ENCODE data around the gene SRP14. TPM values are rescaled to one million over a fixed set of nuclear protein-coding genes. Genes with fewer than 3 reads are reported as not detected.

Gene SRP14
- total and polyA plus RNA-seq, 9 of the 15 experiments (the other 6 are each of a cell fraction or from before 2014, with no cell fraction given), result 161 to 1,097 (median 402) TPM

GRCh38 chr15:40044717-40045571 lies 6.0 kb upstream of the SRP14 start (continued):
- TF ChIP-seq, protein P1, sequence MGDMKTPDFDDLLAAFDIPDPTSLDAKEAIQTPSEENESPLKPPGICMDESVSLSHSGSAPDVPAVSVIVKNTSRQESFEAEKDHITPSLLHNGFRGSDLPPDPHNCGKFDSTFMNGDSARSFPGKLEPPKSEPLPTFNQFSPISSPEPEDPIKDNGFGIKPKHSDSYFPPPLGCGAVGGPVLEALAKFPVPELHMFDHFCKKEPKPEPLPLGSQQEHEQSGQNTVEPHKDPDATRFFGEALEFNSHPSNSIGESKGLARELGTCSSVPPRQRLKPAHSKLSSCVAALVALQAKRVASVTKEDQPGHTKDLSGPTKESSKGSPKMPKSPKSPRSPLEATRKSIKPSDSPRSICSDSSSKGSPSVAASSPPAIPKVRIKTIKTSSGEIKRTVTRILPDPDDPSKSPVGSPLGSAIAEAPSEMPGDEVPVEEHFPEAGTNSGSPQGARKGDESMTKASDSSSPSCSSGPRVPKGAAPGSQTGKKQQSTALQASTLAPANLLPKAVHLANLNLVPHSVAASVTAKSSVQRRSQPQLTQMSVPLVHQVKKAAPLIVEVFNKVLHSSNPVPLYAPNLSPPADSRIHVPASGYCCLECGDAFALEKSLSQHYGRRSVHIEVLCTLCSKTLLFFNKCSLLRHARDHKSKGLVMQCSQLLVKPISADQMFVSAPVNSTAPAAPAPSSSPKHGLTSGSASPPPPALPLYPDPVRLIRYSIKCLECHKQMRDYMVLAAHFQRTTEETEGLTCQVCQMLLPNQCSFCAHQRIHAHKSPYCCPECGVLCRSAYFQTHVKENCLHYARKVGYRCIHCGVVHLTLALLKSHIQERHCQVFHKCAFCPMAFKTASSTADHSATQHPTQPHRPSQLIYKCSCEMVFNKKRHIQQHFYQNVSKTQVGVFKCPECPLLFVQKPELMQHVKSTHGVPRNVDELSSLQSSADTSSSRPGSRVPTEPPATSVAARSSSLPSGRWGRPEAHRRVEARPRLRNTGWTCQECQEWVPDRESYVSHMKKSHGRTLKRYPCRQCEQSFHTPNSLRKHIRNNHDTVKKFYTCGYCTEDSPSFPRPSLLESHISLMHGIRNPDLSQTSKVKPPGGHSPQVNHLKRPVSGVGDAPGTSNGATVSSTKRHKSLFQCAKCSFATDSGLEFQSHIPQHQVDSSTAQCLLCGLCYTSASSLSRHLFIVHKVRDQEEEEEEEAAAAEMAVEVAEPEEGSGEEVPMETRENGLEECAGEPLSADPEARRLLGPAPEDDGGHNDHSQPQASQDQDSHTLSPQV (IDR thresholded peaks at IDR 0.05), result peak; percentile 59
- TF ChIP-seq CTCF (IDR thresholded peaks at IDR 0.05 in 2 of 3, conservative IDR thresholded peaks at IDR 0.05 in 1 of 3; ENCODE audit: insufficient read depth in 2 of 3, low read depth in 1 of 3, low read length in 3 of 3), result peak; percentile 97 to 98 (median 97)
- no peak for TF ChIP-seq ZNF778 (CRISPR knock-in tag; IDR thresholded peaks at IDR 0.05)
- TF ChIP-seq CREBBP (IDR thresholded peaks at IDR 0.05; ENCODE audit: low read depth, low read length), result no peak
- peak; percentile 61; the same call in 1 of the 2 replicates for TF ChIP-seq CXXC5 (CRISPR knock-in tag; IDR thresholded peaks at IDR 0.05)
- TF ChIP-seq, protein P2, sequence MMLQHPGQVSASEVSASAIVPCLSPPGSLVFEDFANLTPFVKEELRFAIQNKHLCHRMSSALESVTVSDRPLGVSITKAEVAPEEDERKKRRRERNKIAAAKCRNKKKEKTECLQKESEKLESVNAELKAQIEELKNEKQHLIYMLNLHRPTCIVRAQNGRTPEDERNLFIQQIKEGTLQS (IDR thresholded peaks at IDR 0.05), result no peak
- TF ChIP-seq, protein P2 (CRISPR knock-in tag; conservative IDR thresholded peaks at IDR 0.05), result 0 out of 2 replicates have a peak, but pooled peaks have one; percentile 56
- TF ChIP-seq, protein P3, sequence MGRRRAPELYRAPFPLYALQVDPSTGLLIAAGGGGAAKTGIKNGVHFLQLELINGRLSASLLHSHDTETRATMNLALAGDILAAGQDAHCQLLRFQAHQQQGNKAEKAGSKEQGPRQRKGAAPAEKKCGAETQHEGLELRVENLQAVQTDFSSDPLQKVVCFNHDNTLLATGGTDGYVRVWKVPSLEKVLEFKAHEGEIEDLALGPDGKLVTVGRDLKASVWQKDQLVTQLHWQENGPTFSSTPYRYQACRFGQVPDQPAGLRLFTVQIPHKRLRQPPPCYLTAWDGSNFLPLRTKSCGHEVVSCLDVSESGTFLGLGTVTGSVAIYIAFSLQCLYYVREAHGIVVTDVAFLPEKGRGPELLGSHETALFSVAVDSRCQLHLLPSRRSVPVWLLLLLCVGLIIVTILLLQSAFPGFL (CRISPR knock-in tag; IDR thresholded peaks at IDR 0.05), result no peak
- 0 out of 2 replicates have a peak, but pooled peaks have one; percentile 2 for TF ChIP-seq MAFK (IDR thresholded peaks at IDR 0.05; ENCODE audit: low read length)
- TF ChIP-seq KLF6 (CRISPR knock-in tag; IDR thresholded peaks at IDR 0.05; ENCODE audit: borderline replicate concordance), result peak; percentile 49; the same call in 1 of the 2 replicates
- TF ChIP-seq GTF2E2 (tag; IDR thresholded peaks at IDR 0.05), result no peak
- no peak for TF ChIP-seq TCF7L2 (IDR thresholded peaks at IDR 0.05; ENCODE audit: low read depth, low read length)
- TF ChIP-seq, protein P4, sequence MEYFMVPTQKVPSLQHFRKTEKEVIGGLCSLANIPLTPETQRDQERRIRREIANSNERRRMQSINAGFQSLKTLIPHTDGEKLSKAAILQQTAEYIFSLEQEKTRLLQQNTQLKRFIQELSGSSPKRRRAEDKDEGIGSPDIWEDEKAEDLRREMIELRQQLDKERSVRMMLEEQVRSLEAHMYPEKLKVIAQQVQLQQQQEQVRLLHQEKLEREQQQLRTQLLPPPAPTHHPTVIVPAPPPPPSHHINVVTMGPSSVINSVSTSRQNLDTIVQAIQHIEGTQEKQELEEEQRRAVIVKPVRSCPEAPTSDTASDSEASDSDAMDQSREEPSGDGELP (CRISPR knock-in tag; IDR thresholded peaks at IDR 0.05; ENCODE audit: borderline replicate concordance), result peak; percentile 78
- 0 out of 2 replicates have a peak, but pooled peaks have one; percentile 23 for TF ChIP-seq RBFOX2 (IDR thresholded peaks at IDR 0.05; ENCODE audit: low read depth, low read length)
- 0 out of 2 replicates have a peak, but pooled peaks have one; percentile 27 for TF ChIP-seq SMARCA4 (IDR thresholded peaks at IDR 0.05)
- peak; percentile 96 to 98 for TF ChIP-seq RAD21 (CRISPR knock-in tag; conservative IDR thresholded peaks at IDR 0.05 in 1 of 2, IDR thresholded peaks at IDR 0.05 in 1 of 2)

All from K562 (cell line).